Measurements from ENCODE around the gene SHROOM3. TPM values are rescaled to one million over a fixed set of nuclear protein-coding genes. Genes with fewer than 3 reads are reported as not detected.

Gene SHROOM3
- total and polyA plus RNA-seq, 2 of the 13 experiments (the other 11 are each of a cell fraction or from before 2014, with no cell fraction given) = 0.01 TPM; not detected in 1

GRCh38 chr4:76426272-76426671 lies 8.8 kb upstream of the SHROOM3 start:
- no peaks in the 10 kb centered on the region for H3K9me3 ChIP-seq (ENCODE audit: low read length)
- 61% methylated on average over 2 of the region's 2 CpGs for WGBS (ENCODE audit: low lambda C conversion rate)
- no peaks in the 10 kb centered on the region for H3K36me3 ChIP-seq (replicated peaks in 1 of 2; ENCODE audit: control insufficient read depth in 1 of 2, insufficient read depth in 2 of 2, low read length in 2 of 2)
- H4K20me1 ChIP-seq (ENCODE audit: insufficient read depth, low read length) = no peaks in the 10 kb centered on the region
- in situ Hi-C loops (cut with HindIII; ENCODE audit: extremely low pct_ligation_motif_present, low pct_unique_long_range_greater_than_20kb) = no loop called here
- intact Hi-C loops (cut with micrococcal nuclease; ENCODE audit: unreplicated experiment) = no loop called here
- ChIA-PET CTCF (ENCODE audit: low intra/inter-chr PET ratio, low total read pairs) (no interaction called here), POLR2A (no interaction called here)
- ATAC-seq (no peak), FAIRE-seq (no peak), DNase-seq (ENCODE audit: low spot score) (no peak)
- H3K9ac ChIP-seq (ENCODE audit: insufficient read depth, low read depth, low read length) = no peak overlapping the region
- H2AFZ ChIP-seq (ENCODE audit: low read length) = no peak overlapping the region
- H3K4me2 ChIP-seq (ENCODE audit: low read depth, low read length) = no peak overlapping the region
- H3K27me3 ChIP-seq (ENCODE audit: control insufficient read depth in 1 of 2, insufficient read depth in 2 of 2, low read length in 2 of 2) = no peaks in the 10 kb centered on the region
- BruUV-seq (replicated peaks) = no TSS peak
- no peak overlapping the region for H3K4me3 ChIP-seq (replicated peaks in 1 of 3; ENCODE audit: insufficient read depth in 1 of 3, low read depth in 2 of 3, low read length in 3 of 3)
- no peaks in the 10 kb centered on the region for H3K79me2 ChIP-seq (ENCODE audit: insufficient read depth, low read length)
- no peak for TF ChIP-seq POLR2AphosphoS2 (IDR thresholded peaks at IDR 0.05; ENCODE audit: low read depth, low read length)
- TF ChIP-seq HBP1 (CRISPR knock-in tag; IDR thresholded peaks at IDR 0.05; ENCODE audit: low read depth) = no peak
- no peak for TF ChIP-seq CCDC6 (CRISPR knock-in tag; IDR thresholded peaks at IDR 0.05)
- TF ChIP-seq CTCF (CRISPR knock-in tag; IDR thresholded peaks at IDR 0.05) = peak; percentile 30
- no peak for TF ChIP-seq ZNF598 (CRISPR knock-in tag; IDR thresholded peaks at IDR 0.05; ENCODE audit: borderline replicate concordance)
- no peak for TF ChIP-seq CCAR2 (optimal IDR thresholded peaks at IDR 0.05; ENCODE audit: low read depth, low read length)
- no peak for TF ChIP-seq ZNF720 (CRISPR knock-in tag; IDR thresholded peaks at IDR 0.05)
- H3K27ac ChIP-seq (ENCODE audit: extremely low read length, insufficient read depth, low read length) = no peak overlapping the region
- H3K4me1 ChIP-seq (ENCODE audit: insufficient read depth, low read length) = peaks cover 6% of the 10 kb centered on the region; the same call in 1 of the 2 replicates

All from HepG2 (cell line).